GM18507 (cell line): ENCODE data around the gene MYO15B.
A peak's percentile ranks its signal among the peaks of the same experiment; 100 is the strongest.

ENCODE experiments used
- DNase-seq: peaks from one replicate; pipeline ENCODE4 v3.0.0; 2011; ENCODE audit warnings: low read depth; ENCODE audit not compliant: insufficient read length; ENCODE audit errors: extremely low spot score
- FAIRE-seq: peaks from 2 replicates; lab custom pipeline; 2011; peaks lifted over from hg19 to GRCh38; lab: Jason Lieb, UNC

MYO15B gene

DNA sequence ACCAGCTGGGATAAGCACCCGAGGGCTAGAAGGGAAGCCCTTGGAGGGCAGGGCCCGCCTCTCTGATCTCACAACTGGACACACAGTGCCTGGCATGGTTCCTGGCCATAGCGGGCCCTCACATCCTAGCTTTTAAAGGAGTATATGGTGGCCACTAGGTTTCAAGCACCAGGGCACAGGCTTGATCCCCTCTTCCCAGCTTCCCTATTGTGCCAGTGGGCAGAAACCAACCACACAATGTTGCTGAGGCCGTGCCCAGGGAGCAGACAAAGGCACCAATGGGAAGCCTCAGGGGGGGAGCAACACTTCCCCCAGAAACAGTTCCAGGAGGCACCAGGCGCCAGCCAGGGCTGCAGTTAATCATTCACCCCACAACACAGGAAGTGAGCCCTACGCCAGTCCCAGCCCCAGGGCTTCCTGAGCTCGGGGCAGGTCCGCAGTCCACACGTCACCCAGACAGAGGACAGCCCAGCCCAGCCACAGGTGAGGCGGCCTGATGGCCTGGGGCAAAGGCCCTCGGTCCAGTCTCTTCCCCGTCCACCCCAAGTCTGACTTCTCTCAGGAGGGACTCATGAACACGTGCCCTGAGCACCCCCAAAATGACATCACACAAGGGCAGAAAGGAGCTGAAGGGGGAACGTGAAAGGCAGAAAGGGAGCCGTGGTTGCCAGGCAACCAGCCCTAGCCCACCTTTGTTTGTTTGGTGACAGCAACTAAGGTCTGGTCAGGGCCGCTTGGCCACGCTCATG is 58.5 kb downstream of the MYO15B start:
- peak; percentile 91 for FAIRE-seq

DNA sequence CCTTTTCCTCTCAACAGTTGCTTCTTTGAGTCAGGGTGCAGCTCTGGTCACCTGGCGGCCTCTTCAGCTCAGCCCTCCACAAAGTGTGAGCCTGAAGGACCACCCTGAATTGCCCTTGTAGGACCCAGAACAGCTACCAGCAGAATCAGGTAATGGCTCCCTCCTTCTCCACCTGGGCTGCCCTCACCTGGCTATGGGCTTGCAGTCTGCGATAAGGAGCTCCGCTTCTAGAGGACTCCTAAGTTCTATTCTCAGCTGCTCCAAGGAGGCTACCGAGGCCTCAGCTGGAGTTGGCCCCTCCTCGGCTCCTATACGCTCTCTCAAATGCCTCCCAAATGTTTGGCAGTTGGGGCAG is 59.0 kb downstream of the MYO15B start:
- no peak for DNase-seq

More for the DNA sequence above, 58.5 kb downstream of the MYO15B start:
- peak; percentile 71 for DNase-seq

DNA sequence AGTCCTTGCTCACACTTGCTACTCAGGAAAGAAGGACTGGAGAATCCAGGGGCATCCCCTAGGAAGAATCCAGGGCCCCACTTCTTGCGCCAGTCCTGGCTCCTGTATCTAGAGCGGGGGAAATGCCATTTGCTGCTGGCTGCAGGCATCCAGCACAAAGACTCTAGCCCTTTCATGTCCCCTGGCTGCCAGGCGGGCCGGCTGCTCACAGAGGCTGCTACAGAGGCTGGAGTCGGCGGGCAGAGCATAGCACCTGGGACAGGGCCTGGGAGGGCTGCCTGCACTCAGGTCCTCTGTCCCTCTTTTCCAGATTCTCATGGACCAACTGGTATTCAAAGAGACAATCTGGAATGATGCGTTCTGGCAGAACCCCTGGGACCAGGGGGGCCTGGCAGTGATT is 59.5 kb downstream of the MYO15B start:
- DNase-seq, result no peak
- FAIRE-seq, result no peak

More for the DNA sequence above, 59.0 kb downstream of the MYO15B start:
- no peak for FAIRE-seq

DNA sequence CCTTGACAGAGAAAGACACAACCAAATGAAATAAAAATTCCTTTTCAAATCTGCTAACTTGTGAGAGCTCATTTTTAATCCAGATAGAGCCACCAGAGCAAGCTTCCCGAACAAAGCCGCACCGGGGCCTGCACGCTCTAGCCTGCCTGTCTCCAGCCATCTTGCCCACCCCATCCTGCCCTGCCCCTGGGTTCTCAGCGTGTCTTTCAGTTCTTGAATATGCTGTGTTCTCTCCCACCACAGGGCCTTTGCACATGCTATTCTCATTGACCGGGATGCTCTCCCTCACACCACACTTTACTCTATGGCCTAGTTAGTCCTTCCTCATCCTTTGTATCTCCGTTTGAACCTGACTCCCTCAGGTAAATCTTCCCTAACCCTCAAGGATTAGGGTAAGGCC is 60.3 kb downstream of the MYO15B start:
- FAIRE-seq (no peak), DNase-seq (no peak)

DNA sequence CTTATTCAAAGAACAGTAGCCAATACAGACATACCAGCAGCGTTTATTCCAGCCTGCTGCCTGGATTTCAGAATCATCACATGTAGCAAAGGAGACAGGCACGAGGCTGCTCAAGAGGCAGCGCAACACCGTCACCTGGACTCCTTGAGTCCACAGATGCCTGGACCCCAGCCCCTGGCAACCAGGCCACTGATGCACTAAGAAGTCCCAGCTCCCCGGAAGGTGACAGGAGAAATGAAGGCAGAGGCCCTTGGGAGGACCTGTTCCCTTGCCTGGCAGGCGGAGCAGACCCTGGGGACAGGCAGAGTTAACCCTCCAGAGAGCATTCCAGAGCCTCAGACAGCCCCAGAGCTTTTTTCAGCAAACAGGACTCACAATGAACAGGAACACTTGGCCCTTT is 62.1 kb downstream of the MYO15B start:
- FAIRE-seq (no peak), DNase-seq (no peak)

DNA sequence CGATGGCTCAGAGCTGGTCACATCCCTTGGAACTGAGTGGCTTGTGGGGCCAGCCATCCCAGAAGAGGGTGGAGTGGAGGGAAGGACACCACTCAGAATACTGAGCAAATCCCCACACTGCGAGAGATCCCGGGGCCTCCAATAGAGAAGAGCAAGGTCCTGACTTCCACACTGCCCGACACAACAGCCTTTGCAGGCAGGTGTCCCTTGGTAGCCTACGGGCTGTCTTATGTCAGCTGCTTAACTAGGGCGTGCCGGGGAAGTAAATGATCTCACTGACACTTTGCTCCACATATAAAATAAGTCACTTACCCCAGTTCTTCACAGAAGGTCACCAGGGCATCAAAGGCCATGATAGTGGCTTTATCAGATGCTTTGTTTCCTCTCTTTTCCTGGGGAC is 63.3 kb downstream of the MYO15B start:
- DNase-seq (no peak), FAIRE-seq (no peak)

DNA sequence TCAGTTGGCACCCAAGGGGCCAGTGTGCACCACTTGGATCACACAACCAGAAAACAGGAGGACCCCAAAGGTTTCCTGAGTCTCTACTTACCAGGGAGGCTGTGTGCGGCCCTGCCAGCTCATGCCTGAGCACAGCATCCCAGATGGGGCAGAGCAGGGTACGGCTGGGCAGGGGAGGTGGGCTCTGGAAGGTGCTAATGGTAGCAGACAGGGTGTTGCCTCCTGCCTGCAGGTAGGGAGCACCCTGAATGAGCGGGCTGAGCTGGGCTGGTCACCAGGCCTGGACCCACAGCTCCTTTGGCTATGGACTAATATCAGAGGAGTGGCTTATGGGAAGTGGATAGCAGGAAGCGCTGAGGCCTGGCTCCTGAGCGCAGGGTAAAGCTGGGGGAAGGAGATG is 64.7 kb downstream of the MYO15B start:
- FAIRE-seq (no peak), DNase-seq (no peak)

DNA sequence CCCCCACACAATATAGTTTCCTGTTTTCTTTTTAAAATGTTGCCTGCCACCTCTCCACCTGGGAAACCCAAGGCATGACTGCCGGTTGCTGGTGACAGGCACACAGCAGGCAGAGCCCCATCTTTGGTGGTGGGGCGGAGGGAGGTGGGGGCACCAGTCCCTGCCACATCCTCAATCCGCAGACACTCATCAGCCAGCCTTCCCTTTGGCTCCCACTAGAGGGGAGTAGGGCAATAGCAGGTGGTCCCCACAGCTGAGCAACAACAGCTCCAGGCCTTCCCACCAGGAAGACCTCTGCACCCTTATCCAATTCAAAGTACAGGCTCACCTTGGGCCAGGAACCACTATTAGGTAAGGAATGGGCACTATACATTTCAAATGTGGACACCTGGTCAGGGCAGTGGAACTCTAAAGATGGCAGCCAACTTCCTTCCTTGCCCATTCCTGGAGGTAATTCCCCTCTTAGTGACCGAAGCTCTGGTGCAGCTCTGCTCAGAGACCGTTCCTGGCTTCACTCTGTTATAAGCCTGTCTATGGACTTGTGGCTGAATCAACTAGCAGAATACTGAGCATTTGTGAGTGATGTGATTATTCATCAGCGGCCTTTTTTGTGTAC is 65.4 kb downstream of the MYO15B start:
- FAIRE-seq (peak; percentile 65), DNase-seq (no peak)

DNA sequence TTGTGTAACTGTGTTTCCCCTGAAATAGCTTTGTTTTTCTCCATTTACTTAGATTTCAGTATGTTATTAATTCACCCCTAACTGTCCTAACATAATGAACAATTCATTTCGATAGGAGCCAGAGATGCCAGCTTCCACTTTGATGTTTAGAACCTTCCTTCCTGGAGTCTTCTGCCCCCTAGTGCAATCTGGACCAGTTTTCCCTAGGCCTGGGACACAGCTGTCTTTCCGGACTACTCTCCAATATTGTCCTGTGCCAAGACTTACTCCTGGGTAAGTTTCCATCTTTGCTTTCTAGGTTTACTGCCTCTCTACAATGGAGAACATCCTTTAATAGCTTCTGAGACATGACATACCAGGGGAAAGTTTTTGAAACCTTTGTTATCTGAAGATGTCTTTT is 66.6 kb downstream of the MYO15B start:
- DNase-seq (no peak), FAIRE-seq (no peak)

DNA sequence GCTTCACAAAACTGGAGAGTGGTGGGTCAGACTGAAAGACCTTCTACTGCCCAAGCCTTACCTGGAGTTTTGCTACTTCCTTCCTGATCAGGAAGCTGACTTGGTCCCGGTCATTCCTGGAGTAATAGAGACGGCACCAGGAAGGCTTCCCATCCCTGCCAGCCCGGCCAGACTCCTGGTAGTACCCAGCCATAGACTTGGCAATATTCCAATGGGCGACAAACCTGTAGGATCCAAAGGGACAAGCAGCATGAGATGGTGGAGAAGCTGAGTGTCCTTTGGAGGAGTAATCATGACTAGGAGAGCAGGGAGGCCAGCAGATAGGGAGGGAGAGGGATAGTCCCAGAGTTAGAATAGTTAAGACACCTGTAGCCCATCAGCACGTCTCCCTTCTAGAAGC is 70.6 kb downstream of the MYO15B start:
- FAIRE-seq, result no peak
- DNase-seq, result no peak

DNA sequence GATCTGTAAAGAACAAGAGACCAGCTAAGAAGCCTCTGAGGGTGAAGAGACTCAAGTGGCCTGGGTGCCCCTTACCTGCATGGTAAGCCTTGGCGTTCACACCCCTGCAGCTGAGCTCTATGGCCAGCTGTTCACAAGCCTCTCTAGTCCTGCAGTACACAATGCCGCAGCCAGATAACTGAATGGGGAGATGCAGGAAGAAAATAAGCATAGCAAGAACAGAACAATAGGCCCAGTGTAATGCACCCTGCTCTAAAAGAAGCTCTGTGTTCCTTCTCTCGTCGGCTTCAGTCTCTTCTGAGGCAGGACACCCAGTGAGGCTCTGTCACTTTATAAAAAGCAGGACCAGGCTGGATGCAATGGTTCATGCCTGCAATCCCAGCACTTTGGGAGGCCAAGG is 73.9 kb downstream of the MYO15B start:
- DNase-seq (no peak), FAIRE-seq (no peak)

DNA sequence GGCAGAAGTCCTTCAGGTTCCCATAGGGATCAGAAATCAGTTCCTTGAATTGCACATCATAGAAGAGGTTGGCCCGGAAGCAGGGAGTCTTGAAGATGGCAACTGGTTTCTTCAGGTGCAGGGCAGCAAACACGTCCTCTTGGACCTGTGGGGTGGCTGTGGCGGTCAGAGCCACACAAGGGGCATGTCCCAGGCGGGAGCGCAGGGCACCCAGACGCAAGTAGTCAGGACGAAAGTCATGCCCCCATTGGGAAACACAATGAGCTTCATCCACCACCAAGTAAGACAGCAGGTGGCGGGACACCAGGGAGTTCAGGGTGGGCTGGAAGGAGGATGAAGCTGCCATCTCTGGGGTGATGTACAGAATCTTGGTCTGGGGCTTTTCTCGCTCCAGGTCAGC is 74.9 kb downstream of the MYO15B start:
- DNase-seq (no peak), FAIRE-seq (no peak)

DNA sequence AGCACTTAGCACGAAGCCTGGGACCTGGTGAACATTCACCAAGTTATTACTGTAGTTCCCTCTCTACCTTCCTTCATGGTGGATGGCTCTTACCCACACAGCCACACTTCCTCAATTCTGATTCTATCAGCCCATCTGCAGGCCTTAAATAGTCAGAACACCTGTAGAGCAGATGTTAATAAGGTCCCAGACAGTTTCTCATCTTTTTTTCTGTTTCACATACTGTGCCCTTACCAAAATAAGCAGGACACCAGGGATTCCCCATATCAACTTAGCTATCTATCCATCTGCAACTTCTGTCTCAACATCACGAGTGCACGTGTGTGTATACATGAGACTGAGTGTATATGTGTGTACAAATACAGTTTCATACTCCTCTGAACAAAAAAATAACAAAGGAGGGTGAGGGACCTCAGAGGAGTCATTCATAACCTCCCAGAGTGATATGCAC is 76.5 kb downstream of the MYO15B start:
- DNase-seq (no peak), FAIRE-seq (peak; percentile 81)

DNA sequence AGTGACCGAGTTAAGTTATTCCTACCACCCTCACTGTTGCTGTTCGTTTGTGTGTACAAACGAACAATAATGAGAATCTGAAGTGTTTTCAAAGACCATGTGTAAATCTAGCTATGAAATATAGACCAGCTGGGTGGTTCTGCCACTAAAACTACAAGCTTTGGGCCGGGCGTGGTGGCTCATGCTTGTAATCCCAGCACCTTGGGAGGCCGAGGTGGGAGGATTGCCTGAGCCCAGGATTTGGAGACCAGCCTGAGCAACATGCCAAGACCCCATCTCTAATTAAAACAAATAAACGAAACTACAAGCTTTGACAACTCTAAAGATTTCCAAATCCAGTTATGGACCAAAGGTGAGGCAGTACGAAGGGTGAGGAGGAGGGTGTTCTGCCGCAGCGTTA is 78.4 kb downstream of the MYO15B start:
- FAIRE-seq (no peak), DNase-seq (no peak)

DNA sequence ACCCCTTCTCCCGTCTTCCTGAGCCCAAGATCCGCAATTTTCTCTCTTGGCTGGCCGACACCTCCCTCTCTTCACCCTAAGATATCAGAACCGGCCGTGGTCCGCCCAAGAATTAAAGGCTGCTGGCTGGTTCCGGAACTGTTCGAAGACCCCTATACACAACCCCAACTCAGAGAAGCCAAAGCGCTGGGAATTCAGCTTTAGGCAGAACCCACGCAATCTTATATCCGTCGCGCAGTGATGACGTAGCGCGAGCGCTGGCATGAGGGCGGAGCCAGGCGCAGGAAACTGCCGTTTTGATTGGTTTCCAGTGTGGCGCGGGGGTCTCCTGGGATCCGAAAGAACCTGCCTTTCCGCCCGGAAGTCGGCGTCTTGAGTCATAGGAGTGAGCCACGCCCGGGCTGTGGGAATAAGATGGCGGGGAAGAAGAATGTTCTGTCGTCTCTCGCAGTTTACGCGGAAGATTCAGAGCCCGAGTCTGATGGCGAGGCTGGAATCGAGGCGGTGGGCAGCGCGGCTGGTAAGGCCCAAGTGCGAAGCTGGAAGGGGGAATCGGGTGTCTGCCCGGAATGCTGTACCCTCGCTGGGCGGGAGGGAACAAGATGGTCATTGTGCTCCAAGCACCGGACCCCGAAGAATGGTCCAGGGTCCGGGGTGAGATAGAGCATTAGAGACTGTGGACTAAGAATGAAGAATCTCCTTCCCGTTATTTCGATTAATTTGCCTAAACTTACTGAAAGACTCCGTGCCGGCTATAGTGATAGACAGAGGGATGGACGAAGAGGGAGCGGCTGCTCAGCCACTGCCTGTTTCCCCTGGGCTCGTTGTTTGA is 79.6 kb downstream of the MYO15B start, which contains the start of the genes RECQL5 and SAP30BP:
Gene RECQL5 (minus strand): TSS at position 196 of the 832 bp plus-strand sequence. CDS start 597 bp downstream, outside the sequence.
Gene SAP30BP (plus strand): TSS at position 380 of the 832 bp plus-strand sequence. CDS start 35 bp downstream, at position 415.
- FAIRE-seq (peak; percentile 98), DNase-seq (peak; percentile 88)

DNA sequence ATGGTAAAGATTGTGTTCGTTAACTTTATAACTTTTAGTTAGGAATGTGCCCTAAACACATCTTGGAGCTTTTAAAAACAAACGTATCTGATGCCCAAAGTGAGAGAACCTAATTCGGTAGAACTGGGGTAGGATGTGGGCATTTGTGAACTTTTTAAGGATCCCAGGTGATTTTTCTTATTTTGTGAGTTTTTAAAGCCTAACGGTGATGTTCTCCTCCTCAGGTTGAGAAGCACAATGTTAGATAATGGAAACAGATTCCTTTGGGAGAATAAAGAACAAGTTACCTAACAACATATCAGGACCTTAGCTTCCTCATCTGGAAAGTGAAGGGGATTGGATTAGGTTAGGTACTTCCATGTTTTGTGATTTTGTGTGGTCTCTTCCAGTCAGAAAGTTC is 80.2 kb downstream of the MYO15B start:
- DNase-seq (no peak), FAIRE-seq (no peak)

DNA sequence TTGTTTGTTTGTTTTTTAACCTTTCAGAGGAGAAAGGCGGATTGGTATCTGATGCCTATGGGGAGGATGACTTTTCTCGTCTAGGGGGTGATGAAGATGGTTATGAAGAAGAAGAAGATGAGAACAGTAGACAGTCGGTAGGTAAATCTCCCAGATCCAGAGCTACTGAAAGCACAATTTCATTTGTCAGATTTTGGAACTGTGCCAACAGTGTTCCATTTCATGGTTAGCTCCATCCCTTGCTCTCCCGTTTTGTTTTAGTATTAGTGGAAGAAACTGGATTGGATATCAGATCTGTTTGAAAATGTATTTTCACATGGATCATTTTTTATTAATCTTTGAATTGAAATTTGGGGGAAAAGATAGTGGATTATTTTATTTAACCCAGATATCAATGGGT is 80.9 kb downstream of the MYO15B start:
- FAIRE-seq, result no peak
- no peak for DNase-seq

DNA sequence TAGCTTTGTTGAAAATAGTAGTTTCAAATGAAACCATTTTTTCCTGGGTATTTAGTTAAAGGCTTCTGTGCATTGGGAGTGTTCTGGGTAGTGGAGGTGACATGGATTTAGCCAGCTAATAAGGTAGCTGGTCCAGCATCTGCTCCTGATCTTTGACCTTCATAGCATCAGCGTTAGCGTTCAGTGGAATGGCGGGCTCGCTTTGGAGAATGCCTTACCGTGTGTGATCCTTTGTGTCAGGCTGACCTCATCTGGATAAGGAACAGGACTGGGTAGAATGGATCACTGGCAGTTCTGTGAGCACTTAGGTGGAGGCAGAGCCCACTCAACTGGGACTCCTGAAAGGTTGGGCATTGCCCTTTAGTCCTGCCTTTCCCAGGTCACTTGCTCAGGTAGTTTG is 83.3 kb downstream of the MYO15B start:
- DNase-seq, result no peak
- FAIRE-seq, result no peak

DNA sequence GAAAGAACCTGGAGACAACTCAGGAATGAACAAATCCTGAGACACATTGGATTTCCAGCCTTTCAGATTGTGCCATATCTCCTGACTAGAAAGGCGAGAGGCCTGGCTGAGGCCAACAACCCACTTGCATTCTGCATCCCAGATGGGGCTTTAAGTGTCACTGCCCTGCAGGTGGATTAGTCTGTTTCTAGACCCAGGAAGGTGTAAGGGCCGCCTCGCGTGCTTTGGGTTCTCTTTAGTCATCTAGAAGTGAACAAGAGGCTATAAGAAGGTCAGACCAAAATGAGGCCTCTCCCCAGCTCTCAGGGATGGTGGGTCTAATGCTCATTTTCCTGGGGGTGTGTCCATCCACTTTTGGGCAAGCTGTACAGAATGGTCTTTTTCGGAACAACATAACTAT is 84.4 kb downstream of the MYO15B start:
- FAIRE-seq (no peak), DNase-seq (no peak)

DNA sequence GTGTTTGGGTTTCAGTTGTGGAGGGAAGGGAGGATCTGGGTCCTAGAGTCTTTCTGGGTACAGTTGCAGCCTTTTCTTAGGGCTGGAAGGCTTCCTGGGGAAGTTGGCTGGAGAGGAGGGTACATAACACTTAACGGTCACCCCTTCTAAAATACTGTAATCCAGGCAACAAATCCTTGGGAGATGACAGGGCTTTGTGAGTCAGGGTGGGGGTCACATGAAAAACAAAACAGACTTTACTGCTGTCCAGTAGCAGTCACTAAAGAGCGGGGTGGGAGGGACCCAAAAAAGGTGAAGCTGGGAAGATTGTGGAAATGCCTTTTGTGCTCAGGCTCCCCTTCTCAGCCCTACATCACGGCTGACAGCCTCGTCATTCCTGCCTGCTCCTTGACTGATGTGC is 85.9 kb downstream of the MYO15B start:
- DNase-seq (no peak), FAIRE-seq (no peak)
